DMS53 treated with DMSO at 0.1 percent for 48 hours (cell line): ENCODE measurements around the gene DPY19L3.
"Not testable (repeated sequence)": the region's sequence is repeated elsewhere in the genome, so short reads cannot be mapped to it uniquely, and the experiment has no call there.

ENCODE experiments used
- DNase-seq: peaks from one replicate; lab custom pipeline; 2025; ENCODE audit not compliant: unreplicated experiment; lab: John Stamatoyannopoulos, UW

Gene DPY19L3

GRCh38 chr19:32392901-32393300, 12.7 kb upstream of the DPY19L3 start:
- DNase-seq = no peak

GRCh38 chr19:32396046-32396652, 9.4 kb upstream of the DPY19L3 start:
- no peak for DNase-seq

- no peak for DNase-seq
These were observed 7.9 kb upstream of the DPY19L3 start for GRCh38 chr19:32397671-32398101.

- no peak for DNase-seq
These were observed 3.6 kb upstream of the DPY19L3 start for GRCh38 chr19:32401992-32402391.

GRCh38 chr19:32403291-32403995, 2.1 kb upstream of the DPY19L3 start:
- DNase-seq = no peak

- DNase-seq = no peak
These were observed 1.2 kb upstream of the DPY19L3 start for GRCh38 chr19:32404213-32404932.

GRCh38 chr19:32404933-32405430, 588 bp upstream of the DPY19L3 start:
- no peak for DNase-seq

- DNase-seq = no peak
These were observed 812 bp downstream of the DPY19L3 start for GRCh38 chr19:32406161-32407003.

GRCh38 chr19:32407004-32407992, 1.7 kb downstream of the DPY19L3 start:
- no peak for DNase-seq

- no peak for DNase-seq
These were observed 9.7 kb downstream of the DPY19L3 start for GRCh38 chr19:32415246-32415645.

- no peak for DNase-seq
These were observed 10.1 kb downstream of the DPY19L3 start for GRCh38 chr19:32415669-32416068.

- no peak for DNase-seq
These were observed 11.3 kb downstream of the DPY19L3 start for GRCh38 chr19:32416749-32417456.

GRCh38 chr19:32418155-32418554, 12.6 kb downstream of the DPY19L3 start:
- DNase-seq = no peak

- no peak for DNase-seq
These were observed 16.2 kb downstream of the DPY19L3 start for GRCh38 chr19:32421589-32422361.

- DNase-seq = no peak
These were observed 16.9 kb downstream of the DPY19L3 start for GRCh38 chr19:32422435-32422834.

GRCh38 chr19:32423944-32424343, 18.4 kb downstream of the DPY19L3 start:
- DNase-seq = not testable (repeated sequence)

GRCh38 chr19:32427536-32427935, 22.0 kb downstream of the DPY19L3 start:
- no peak for DNase-seq

GRCh38 chr19:32436692-32437091, 31.1 kb downstream of the DPY19L3 start:
- no peak for DNase-seq
